GM06990 (cell line): ENCODE data around the gene CCR5AS.
"Not testable (repeated sequence)": the region's sequence is repeated elsewhere in the genome, so short reads cannot be mapped to it uniquely, and the experiment has no call there.

Source experiments
- DNase-seq: peaks from one replicate; pipeline ENCODE4 v3.0.0-alpha.2; 2011; ENCODE audit not compliant: insufficient read length; ENCODE audit errors: extremely low read depth
- H3K27me3 ChIP-seq: replicated peaks from 2 replicates; pipeline ENCODE4 v1.6.0; 2011; ENCODE audit warnings: low read length; ENCODE audit not compliant: control insufficient read depth, insufficient read depth
- H3K36me3 ChIP-seq: 2 replicates; pipeline ENCODE4 v1.5.1; 2011; ENCODE audit warnings: low read length; ENCODE audit not compliant: control insufficient read depth, insufficient read depth
- H3K4me3 ChIP-seq: replicated peaks from 2 replicates; pipeline ENCODE4 v1.5.1; 2011; ENCODE audit warnings: low read depth, mild to moderate bottlenecking, control low read depth, low read length
- CTCF ChIP-seq: IDR thresholded peaks from 2 replicates; pipeline ENCODE4 v1.5.1; 2011; ENCODE audit warnings: low read length, control low read depth, mild to moderate bottlenecking, inconsistent platforms; ENCODE audit not compliant: insufficient read depth, poor library complexity, severe bottlenecking

The CCR5AS gene

GRCh38 chr3:46393011-46393410, 13.9 kb downstream of the CCR5AS start:
- no peaks in the 10 kb centered on the region; the same call in 1 of the 2 replicates for H3K27me3 ChIP-seq
- no peak for TF ChIP-seq CTCF
- H3K4me3 ChIP-seq, result no peak overlapping the region
- no peaks in the 10 kb centered on the region for H3K36me3 ChIP-seq
- no peak for DNase-seq

GRCh38 chr3:46391526-46391925, 15.3 kb downstream of the CCR5AS start:
- H3K27me3 ChIP-seq, DNase-seq, H3K4me3 ChIP-seq, H3K36me3 ChIP-seq: not testable (repeated sequence)

DNA sequence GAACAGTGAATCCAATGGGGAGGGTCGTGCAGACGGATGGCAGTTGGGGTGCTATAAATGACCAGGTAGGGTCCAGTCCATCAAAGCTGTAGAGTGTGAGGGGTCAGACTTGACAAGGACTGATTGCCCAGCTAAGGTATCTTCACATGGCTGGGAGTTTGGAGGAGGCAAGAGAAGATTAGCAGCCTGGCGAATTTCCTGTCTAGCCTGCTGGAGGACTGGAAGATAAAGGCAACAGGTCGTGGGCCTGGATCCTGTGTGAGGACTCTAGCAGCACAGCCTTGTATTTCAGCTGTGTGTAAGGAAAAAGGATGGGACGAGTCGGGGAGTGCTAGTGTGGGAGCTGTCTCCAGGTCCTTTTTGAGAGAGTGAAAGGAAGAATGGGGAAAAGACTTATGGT, 17.6 kb downstream of the CCR5AS start:
- TF ChIP-seq CTCF, result no peak
- DNase-seq, result no peak
- H3K27me3 ChIP-seq, result no peaks in the 10 kb centered on the region
- no peaks in the 10 kb centered on the region for H3K36me3 ChIP-seq
- no peak overlapping the region for H3K4me3 ChIP-seq

GRCh38 chr3:46388847-46389246, 18.0 kb downstream of the CCR5AS start:
- H3K4me3 ChIP-seq, result not testable (repeated sequence)

GRCh38 chr3:46386205-46386604, 20.7 kb downstream of the CCR5AS start:
- Histone ChIP-seq H3K27me3 (no peaks in the 10 kb centered on the region), H3K4me3 (no peak overlapping the region), H3K36me3 (no peaks in the 10 kb centered on the region)
- DNase-seq, result no peak
- no peak for TF ChIP-seq CTCF

More at GRCh38 chr3:46388847-46389246, 18.0 kb downstream of the CCR5AS start:
- not testable (repeated sequence) for H3K27me3 ChIP-seq, H3K36me3 ChIP-seq, DNase-seq

- no peak for DNase-seq
- Histone ChIP-seq H3K36me3 (no peaks in the 10 kb centered on the region), H3K4me3 (no peak overlapping the region), H3K27me3 (no peaks in the 10 kb centered on the region)
- TF ChIP-seq CTCF, result no peak
Observed at GRCh38 chr3:46383951-46384330, 22.9 kb downstream of the CCR5AS start.

DNA sequence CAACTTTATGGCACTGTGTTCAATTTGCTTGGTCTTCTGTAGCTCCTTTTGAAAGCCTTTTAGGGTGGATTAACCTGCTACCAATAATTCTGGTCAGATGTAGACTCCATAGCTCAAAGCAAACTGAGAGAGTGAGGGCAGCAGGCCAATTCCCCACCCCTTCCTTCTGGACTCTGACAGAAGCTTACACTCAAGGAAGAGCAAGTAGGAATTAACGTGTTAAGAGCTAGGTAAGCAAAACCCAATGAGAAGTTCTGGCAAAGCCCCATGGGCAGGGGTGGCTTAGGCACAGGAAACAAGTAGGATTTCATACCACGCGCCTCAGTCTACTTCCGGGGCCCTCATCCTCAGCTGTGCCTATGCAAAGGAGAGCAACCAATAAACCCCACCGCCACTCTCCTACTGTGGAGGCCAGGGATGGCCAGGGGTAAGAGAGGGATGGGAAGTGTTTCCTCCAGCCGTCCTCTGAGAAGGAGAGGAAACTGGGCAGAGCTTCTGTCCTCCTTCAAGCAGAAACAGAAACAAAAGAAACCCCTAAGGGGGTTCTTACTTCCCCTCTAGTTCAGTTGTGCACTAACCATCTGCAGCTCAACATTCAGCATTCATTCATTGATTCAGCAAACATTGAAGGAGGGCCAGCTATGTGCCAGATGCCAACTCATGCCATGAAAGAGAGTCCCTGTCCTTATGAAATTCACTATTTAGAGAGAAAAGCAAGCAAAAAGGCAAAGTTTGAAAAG, 23.5 kb downstream of the CCR5AS start:
- no peak for DNase-seq
- Histone ChIP-seq H3K27me3 (no peaks in the 10 kb centered on the region), H3K36me3 (no peaks in the 10 kb centered on the region), H3K4me3 (no peak overlapping the region)
- no peak for TF ChIP-seq CTCF
